GM12892 (cell line): Measurements from ENCODE around the gene DDX17.

Source experiments
- POLR2A ChIP-seq: IDR thresholded peaks from 2 replicates; pipeline ENCODE4 v1.6.1; 2011; ENCODE audit warnings: low read depth, low read length, control low read depth
- POLR2AphosphoS5 ChIP-seq: IDR thresholded peaks from 2 replicates; pipeline ENCODE4 v1.6.1; 2011; ENCODE audit warnings: low read depth, low read length, control low read depth
- TAF1 ChIP-seq: IDR thresholded peaks from 2 replicates; pipeline ENCODE4 v1.6.1; 2011; ENCODE audit warnings: low read depth, mild to moderate bottlenecking, control low read depth, low read length, borderline replicate concordance

- no peak for TF ChIP-seq POLR2A
- no peak for TF ChIP-seq POLR2AphosphoS5
- TF ChIP-seq TAF1 = no peak
Observed at GRCh38 chr22:38465673-38466490, 40.2 kb downstream of the DDX17 start.
